BJ (cell line): ENCODE data around the gene NUDT8. TPM values are rescaled to one million over a fixed set of nuclear protein-coding genes. Genes with fewer than 3 reads are reported as not detected.

Experiments
- CTCF ChIA-PET: fragments of 350-600 bp; formaldehyde crosslinking; extraction: SDS; loops from one replicate; lab custom pipeline; 2021; ENCODE audit warnings: antibody characterized with exemption, inconsistent platforms; lab: Yijun Ruan, JAX
- POLR2A ChIA-PET: fragments of 300-600 bp; sonication (Branson Sonifier 250); formaldehyde crosslinking; extraction: SDS; loops from one replicate; lab custom pipeline; 2021; ENCODE audit warnings: antibody characterized with exemption; lab: Charles Lee
- DNase-seq: peaks from one replicate; pipeline ENCODE4 v3.0.0-alpha.2; 2011; ENCODE audit warnings: low read depth
- H3K27me3 ChIP-seq: 2 replicates; pipeline ENCODE4 v1.6.0; 2011; ENCODE audit warnings: low read length; ENCODE audit not compliant: control insufficient read depth, insufficient read depth
- H3K36me3 ChIP-seq: 2 replicates; pipeline ENCODE4 v1.5.1; 2011; ENCODE audit warnings: low read length; ENCODE audit not compliant: control insufficient read depth, insufficient read depth
- H3K4me3 ChIP-seq: 2 replicates; pipeline ENCODE4 v1.5.1; 2011; ENCODE audit warnings: low read depth, mild to moderate bottlenecking, control low read depth, low read length
- polyA plus RNA-seq: library from polyadenylated mRNA; depleted of rRNA; stranded (reverse); fragments of >200 nt; gene quantifications from 2 replicates; pipeline ENCODE4 v1.2.3, GENCODE V29; 2011
- TF ChIP-seq, protein P1 (sequence below): IDR thresholded peaks from 2 replicates; pipeline ENCODE4 v1.5.1; 2011; ENCODE audit warnings: low read depth, mild to moderate bottlenecking, control low read depth, inconsistent platforms, low read length, moderate library complexity; ENCODE audit not compliant: insufficient read depth

The NUDT8 gene
- polyA plus RNA-seq, 1 experiment: 1.7 TPM

GRCh38 chr11:67635231-67635521 lies 5.4 kb upstream of the NUDT8 start:
- H3K36me3 ChIP-seq: no peaks in the 10 kb centered on the region
- TF ChIP-seq, protein P1, sequence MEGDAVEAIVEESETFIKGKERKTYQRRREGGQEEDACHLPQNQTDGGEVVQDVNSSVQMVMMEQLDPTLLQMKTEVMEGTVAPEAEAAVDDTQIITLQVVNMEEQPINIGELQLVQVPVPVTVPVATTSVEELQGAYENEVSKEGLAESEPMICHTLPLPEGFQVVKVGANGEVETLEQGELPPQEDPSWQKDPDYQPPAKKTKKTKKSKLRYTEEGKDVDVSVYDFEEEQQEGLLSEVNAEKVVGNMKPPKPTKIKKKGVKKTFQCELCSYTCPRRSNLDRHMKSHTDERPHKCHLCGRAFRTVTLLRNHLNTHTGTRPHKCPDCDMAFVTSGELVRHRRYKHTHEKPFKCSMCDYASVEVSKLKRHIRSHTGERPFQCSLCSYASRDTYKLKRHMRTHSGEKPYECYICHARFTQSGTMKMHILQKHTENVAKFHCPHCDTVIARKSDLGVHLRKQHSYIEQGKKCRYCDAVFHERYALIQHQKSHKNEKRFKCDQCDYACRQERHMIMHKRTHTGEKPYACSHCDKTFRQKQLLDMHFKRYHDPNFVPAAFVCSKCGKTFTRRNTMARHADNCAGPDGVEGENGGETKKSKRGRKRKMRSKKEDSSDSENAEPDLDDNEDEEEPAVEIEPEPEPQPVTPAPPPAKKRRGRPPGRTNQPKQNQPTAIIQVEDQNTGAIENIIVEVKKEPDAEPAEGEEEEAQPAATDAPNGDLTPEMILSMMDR: no peak
- ChIA-PET POLR2A (no interaction called here), CTCF (interaction anchor here (0.6 to 7.2 kb wide), 3 partner anchors 23 to 1239 kb away, joined by 3 to 65 read pairs (median 3); no protein-coding TSS in a partner anchor)
- no peak overlapping the region for H3K4me3 ChIP-seq
- DNase-seq: no peak
- H3K27me3 ChIP-seq: 0 out of 2 replicates have a peak, but pooled peaks cover 1% of the 10 kb centered on the region

DNA sequence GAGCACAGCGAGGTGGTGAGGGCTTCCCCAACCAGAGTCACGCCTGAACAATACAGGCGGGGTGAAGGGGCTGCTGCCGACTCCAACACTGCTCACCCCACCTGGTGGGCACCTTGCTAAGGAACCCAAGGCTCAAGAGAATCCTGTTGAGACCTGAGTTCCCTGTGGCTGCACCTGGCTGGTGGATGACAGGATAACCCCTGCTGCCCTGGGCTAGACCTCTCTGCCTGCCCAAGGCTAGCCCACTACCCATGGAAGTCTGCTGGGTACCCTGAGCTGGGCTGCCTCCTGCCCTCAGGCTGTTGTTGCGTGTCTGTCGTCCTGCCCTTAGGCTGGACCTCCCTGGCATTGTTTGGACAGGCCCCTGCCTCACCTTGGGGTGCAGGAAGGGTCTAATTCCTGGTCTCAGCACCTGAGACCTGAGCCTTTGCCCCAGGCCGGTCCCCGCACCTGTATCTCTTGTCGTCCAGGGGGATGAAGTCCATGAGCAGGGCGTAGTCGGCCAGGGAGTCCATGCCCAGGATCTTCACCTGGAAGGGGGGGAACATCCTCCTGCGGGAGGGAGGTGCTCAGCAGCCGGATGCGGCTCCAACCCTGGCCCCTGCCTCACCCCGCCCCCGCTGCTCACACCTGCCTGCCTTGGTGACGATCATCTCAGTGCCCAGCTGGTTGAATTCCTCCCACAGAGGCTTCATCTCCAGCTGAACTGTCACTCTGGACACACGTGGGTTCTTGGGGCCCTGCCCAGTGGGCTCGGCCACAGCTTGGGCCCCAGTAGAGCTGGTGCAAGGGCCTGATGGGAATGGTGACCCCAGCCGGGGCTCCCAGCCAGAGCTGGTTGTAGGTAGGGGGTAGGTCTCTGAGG lies 4.9 kb upstream of the NUDT8 start:
- ChIA-PET POLR2A (no interaction called here), CTCF (interaction anchor here (0.6 to 7.2 kb wide), 4 partner anchors 24 to 1240 kb away, joined by 3 to 65 read pairs (median 4); no protein-coding TSS in a partner anchor)
- DNase-seq: no peak
- H3K36me3 ChIP-seq: no peaks in the 10 kb centered on the region
- no peak overlapping the region for H3K4me3 ChIP-seq
- TF ChIP-seq, protein P1: no peak
- no peaks in the 10 kb centered on the region for H3K27me3 ChIP-seq

DNA sequence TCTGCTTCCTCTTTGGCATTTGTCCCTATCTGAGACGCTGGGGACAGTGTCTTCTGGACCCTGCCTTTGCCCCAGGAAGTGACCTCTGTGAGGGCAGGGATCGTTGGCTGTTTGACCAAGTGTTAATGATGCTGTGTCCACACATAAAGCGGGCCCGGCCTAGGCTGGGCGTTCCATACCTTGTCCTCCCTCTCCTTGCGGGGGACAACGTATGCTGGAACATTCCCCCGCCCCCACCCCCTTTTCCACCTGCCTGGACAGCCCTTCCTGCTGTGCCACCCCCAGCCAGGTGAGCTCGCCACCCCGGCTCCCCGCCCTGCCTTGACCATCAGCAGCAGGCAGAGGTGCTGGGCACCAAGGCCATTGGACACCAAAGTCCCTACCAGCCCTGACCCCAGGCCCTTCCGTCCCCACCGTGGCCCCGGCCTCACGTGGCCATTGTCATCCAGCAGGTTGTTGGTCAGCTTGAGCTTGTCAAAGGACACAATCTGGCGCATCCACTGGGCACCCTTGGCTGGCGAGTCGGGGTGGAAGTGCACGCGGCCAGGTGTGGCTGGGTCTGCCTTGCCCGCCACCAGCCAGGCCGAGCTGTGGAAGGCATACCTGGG lies 4.1 kb upstream of the NUDT8 start:
- ChIA-PET POLR2A (no interaction called here), CTCF (interaction anchor here (1.5 to 7.2 kb wide), 2 partner anchors 24 to 62 kb away, joined by 4 to 65 read pairs; no protein-coding TSS in a partner anchor)
- no peak overlapping the region for H3K4me3 ChIP-seq
- TF ChIP-seq, protein P1: no peak
- no peaks in the 10 kb centered on the region for H3K27me3 ChIP-seq
- H3K36me3 ChIP-seq: no peaks in the 10 kb centered on the region
- DNase-seq: no peak

- Histone ChIP-seq H3K4me3 (no peak overlapping the region), H3K27me3 (no peaks in the 10 kb centered on the region), H3K36me3 (no peaks in the 10 kb centered on the region)
- ChIA-PET CTCF (interaction anchor here (1.5 to 7.2 kb wide), 3 partner anchors 16 to 61 kb away, joined by 4 to 65 read pairs (median 48); partner anchors contain the start of gene ACY3), POLR2A (no interaction called here)
- DNase-seq: no peak
- TF ChIP-seq, protein P1: no peak
Observed at GRCh38 chr11:67632982-67633755, 3.4 kb upstream of the NUDT8 start.
